ENCODE results near the gene COG3.

DNA sequence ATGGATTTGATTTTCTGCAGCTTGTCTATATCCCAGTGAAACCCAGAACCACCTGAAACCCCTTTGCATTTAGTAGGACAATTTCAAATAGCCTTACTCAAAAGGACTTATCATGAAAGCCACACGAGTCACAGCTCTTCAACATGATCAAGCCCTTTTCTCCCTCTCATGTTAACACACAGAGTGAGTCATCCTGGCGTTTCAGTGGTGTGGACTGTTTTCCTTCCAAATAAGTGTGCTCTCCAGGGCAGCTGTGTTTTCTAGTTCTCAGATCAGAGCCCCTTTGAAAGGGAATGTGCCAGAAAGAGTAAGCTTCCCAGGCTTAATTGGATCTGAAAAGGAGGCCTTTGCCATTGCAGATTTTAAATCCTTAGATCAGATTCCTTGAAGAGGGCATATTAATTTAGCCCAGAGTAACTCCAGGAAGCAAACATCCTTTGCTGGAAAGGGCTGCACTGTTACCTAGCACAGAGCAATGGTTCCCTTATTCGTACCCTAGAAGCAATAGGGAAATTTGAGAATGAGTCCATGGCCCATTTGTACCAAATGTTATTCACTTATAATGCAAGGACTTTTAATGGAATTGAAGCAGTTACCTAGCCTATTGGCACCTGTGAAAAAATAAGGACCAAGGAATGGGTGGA lies 99.5 kb downstream of the COG3 start:
- TF ChIP-seq CTCF (IDR thresholded peaks at IDR 0.05) (no peak), POLR2A (IDR thresholded peaks at IDR 0.05) (no peak)
